HCT116 (cell line): ENCODE results near the gene HNRNPCL1. TPM values are rescaled to one million over a fixed set of nuclear protein-coding genes. Genes with fewer than 3 reads are reported as not detected.
"Not testable (repeated sequence)": the region's sequence is repeated elsewhere in the genome, so short reads cannot be mapped to it uniquely, and the experiment has no call there.

Experiments used
- ATAC-seq: fragments of 200-7000 bp; cut with Tn5 transposase; 2 replicates; pipeline ENCODE4 v1.9.1; 2020; ENCODE audit warnings: mild to moderate bottlenecking, moderate library complexity
- Bru-seq: library from RNA; stranded (reverse); fragments of 400-500 nt; gene quantifications from one replicate; lab custom pipeline; 2021; lab: Mats Ljungman, UMichigan
- BruChase-seq, 2 experiments: library from RNA; stranded (reverse); fragments of 400-500 nt; gene quantifications; one replicate each; lab custom pipeline; 2021; lab: Mats Ljungman, UMichigan
- BruUV-seq: library from RNA; stranded (reverse); fragments of 400-500 nt; replicated peaks from 2 replicates; lab custom pipeline; 2021; lab: Mats Ljungman, UMichigan
- CTCF ChIA-PET: fragments of 300-600 bp; sonication (Branson Sonifier 250); formaldehyde crosslinking; loops from one replicate; lab custom pipeline; 2021; ENCODE audit warnings: antibody characterized with exemption; lab: Charles Lee
- POLR2A ChIA-PET: fragments of 300-600, 350-600 bp; sonication (Branson Sonifier 250); formaldehyde crosslinking; loops from one replicate; lab custom pipeline; 2021; ENCODE audit warnings: antibody characterized with exemption; lab: Charles Lee
- RAD21 ChIA-PET, 2 experiments: fragments of 300-600 bp; sonication (Branson Sonifier 250); formaldehyde crosslinking; loops; one replicate each; lab custom pipeline; 2023; ENCODE audit warnings: low total read pairs in 2 of 2; ENCODE audit not compliant: uncharacterized antibody in 2 of 2, unreplicated experiment in 2 of 2, low non-redundant PET in 1 of 2; lab: Charles Lee
- DNase-seq: peaks from one replicate; pipeline ENCODE4 v3.0.0-alpha.2; 2010; ENCODE audit warnings: low read depth, low spot score
- H2AFZ ChIP-seq: fragments of 200-600 bp; shearing (Covaris generic), sonication (generic); 2 replicates; pipeline ENCODE4 v1.6.1; 2017; ENCODE audit warnings: low read depth, mixed run types, mixed read lengths, antibody characterized with exemption, low read length; ENCODE audit not compliant: poor library complexity, severe bottlenecking
- H3K27ac ChIP-seq: 2 replicates; pipeline ENCODE4 v1.5.1; 2012; ENCODE audit warnings: low read depth, low read length
- H3K27me3 ChIP-seq: fragments of 200-600 bp; sonication (generic); 2 replicates; pipeline ENCODE4 v1.6.1; 2016; ENCODE audit warnings: mixed run types, low read length, mixed read lengths; ENCODE audit not compliant: insufficient read depth
- H3K36me3 ChIP-seq, 2 experiments: fragments of 200-500 bp in 1 of 2; fragments of 200-600 bp in 1 of 2; sonication (Bioruptor generic) in 1 of 2; sonication (generic) in 1 of 2; 2 replicates each; pipeline versions ENCODE4 v1.5.1 to v1.6.1; 2014 to 2016; ENCODE audit warnings: low read length in 2 of 2, inconsistent platforms in 1 of 2, mixed read lengths in 1 of 2, mixed run types in 1 of 2; ENCODE audit not compliant: insufficient read depth in 2 of 2, control insufficient read depth in 1 of 2
- H3K4me1 ChIP-seq, 2 experiments: fragments of 200-600 bp in 1 of 2; sonication (generic) in 1 of 2; 2 replicates each; pipeline versions ENCODE4 v1.5.1 to v1.6.1; 2012 to 2017; ENCODE audit warnings: low read length in 2 of 2, inconsistent platforms in 1 of 2, mild to moderate bottlenecking in 1 of 2, mixed read lengths in 1 of 2, mixed run types in 1 of 2, moderate library complexity in 1 of 2; ENCODE audit not compliant: insufficient read depth in 2 of 2, control insufficient read depth in 1 of 2
- H3K4me2 ChIP-seq: fragments of 200-600 bp; sonication (generic); 2 replicates; pipeline ENCODE4 v1.6.1; 2017; ENCODE audit warnings: mixed run types, low read length, mixed read lengths
- H3K4me3 ChIP-seq, 2 experiments: fragments of 200-600 bp in 1 of 2; sonication (generic) in 1 of 2; replicated peaks in 1 of 2; 2 replicates each; pipeline ENCODE4 v1.5.1; 2011 to 2016; ENCODE audit warnings: low read length in 2 of 2, control low read depth in 1 of 2, low read depth in 1 of 2, mild to moderate bottlenecking in 1 of 2, mixed read lengths in 1 of 2, mixed run types in 1 of 2
- H3K79me2 ChIP-seq: fragments of 200-600 bp; sonication (generic); 2 replicates; pipeline ENCODE4 v1.6.1; 2017; ENCODE audit warnings: mild to moderate bottlenecking, mixed run types, low read length, moderate library complexity, mixed read lengths; ENCODE audit not compliant: insufficient read depth
- H3K9ac ChIP-seq: fragments of 200-600 bp; sonication (generic); 2 replicates; pipeline ENCODE4 v1.6.1; 2016; ENCODE audit warnings: low read length, mixed read lengths
- H3K9me2 ChIP-seq: fragments of 200-600 bp; sonication (generic), shearing (Covaris generic); 2 replicates; pipeline ENCODE4 v1.6.1; 2017; ENCODE audit warnings: mixed run types, mild to moderate bottlenecking, moderate library complexity; ENCODE audit not compliant: insufficient read depth
- H3K9me3 ChIP-seq, 2 experiments: fragments of 200-500 bp in 1 of 2; fragments of 200-600 bp in 1 of 2; sonication (Bioruptor generic) in 1 of 2; sonication (generic) in 1 of 2; 2 replicates each; pipeline ENCODE4 v1.6.1; 2014 to 2017; ENCODE audit warnings: low read length in 2 of 2, mixed read lengths in 2 of 2, inconsistent platforms in 1 of 2, low read depth in 1 of 2, mild to moderate bottlenecking in 1 of 2, mixed run types in 1 of 2, moderate library complexity in 1 of 2; ENCODE audit not compliant: control insufficient read depth in 1 of 2, insufficient read depth in 1 of 2
- H4K20me1 ChIP-seq: fragments of 200-600 bp; sonication (generic), shearing (Covaris generic); 2 replicates; pipeline ENCODE4 v1.6.1; 2017; ENCODE audit warnings: mixed run types, mild to moderate bottlenecking, moderate library complexity; ENCODE audit not compliant: insufficient read depth
- intact Hi-C: fragments of 100-400 bp; cut with micrococcal nuclease; formaldehyde crosslinking; loops from 2 replicates; pipeline ENCODE4 v1.10.0; 2022
- long read RNA-seq: library from polyadenylated mRNA; unstranded; transcript quantifications from one replicate; pipeline ENCODE4 v2.0.0, GENCODE V29; 2021; ENCODE audit not compliant: unreplicated experiment
- polyA plus RNA-seq: library from polyadenylated mRNA; unstranded; fragments of >200 nt; gene quantifications from 2 replicates; pipeline ENCODE4 v1.2.1, GENCODE V29; 2012; ENCODE audit warnings: missing spikeins
- total RNA-seq: library from RNA; stranded (reverse); gene quantifications from one replicate; pipeline ENCODE4 v1.2.1, GENCODE V29; 2021; ENCODE audit not compliant: unreplicated experiment

Gene HNRNPCL1
- not detected for total RNA-seq
- polyA plus RNA-seq = not detected in 2 replicates
- Bru-seq, nascent RNA = not detected
- BruChase-seq, experiment 1, labeled RNA remaining after a 6-hour chase = not detected
- BruChase-seq, experiment 2, labeled RNA remaining after a 2-hour chase = not detected
- long read RNA-seq = 0 reads

- H3K27ac ChIP-seq, H3K9me3 ChIP-seq, H3K4me3 ChIP-seq, H3K79me2 ChIP-seq, H3K9ac ChIP-seq, POLR2A ChIA-PET, H2AFZ ChIP-seq, H3K36me3 ChIP-seq, H3K27me3 ChIP-seq, intact Hi-C loops, H3K9me2 ChIP-seq, ATAC-seq, DNase-seq, H3K4me2 ChIP-seq, CTCF ChIA-PET, RAD21 ChIA-PET, BruUV-seq, H4K20me1 ChIP-seq: not testable (repeated sequence)
- H3K4me1 ChIP-seq = peaks cover 3 to 18% of the 10 kb centered on the region in 2 experiments; a peak in 3 of 4 replicates
Measured at GRCh38 chr1:12848620-12849019, at the start of gene HNRNPCL1. Gene HNRNPCL1 (minus strand): TSS chr1:12848720. CDS start chr1:12848289, 431 bp downstream.

GRCh38 chr1:12898170-12898569, 49.6 kb upstream of the HNRNPCL1 start, which contains the start of gene PRAMEF10:
Gene PRAMEF10 (minus strand): TSS chr1:12898270. CDS start chr1:12895847, 2,423 bp downstream.
- not testable (repeated sequence) for BruUV-seq

GRCh38 chr1:12886101-12886500, 37.6 kb upstream of the HNRNPCL1 start, which contains the start of gene PRAMEF4:
Gene PRAMEF4 (minus strand): TSS chr1:12886201. CDS start chr1:12883394, 2,807 bp downstream.
- H3K4me1 ChIP-seq, BruUV-seq, H3K4me2 ChIP-seq, H3K79me2 ChIP-seq, CTCF ChIA-PET, ATAC-seq, H3K4me3 ChIP-seq, H3K27me3 ChIP-seq, RAD21 ChIA-PET, H3K9me3 ChIP-seq, H3K9ac ChIP-seq, intact Hi-C loops, H3K9me2 ChIP-seq, H4K20me1 ChIP-seq, H2AFZ ChIP-seq, H3K27ac ChIP-seq, POLR2A ChIA-PET, DNase-seq, H3K36me3 ChIP-seq: not testable (repeated sequence)

More at GRCh38 chr1:12898170-12898569, 49.6 kb upstream of the HNRNPCL1 start, which contains the start of gene PRAMEF10:
- H3K36me3 ChIP-seq, H4K20me1 ChIP-seq, CTCF ChIA-PET, RAD21 ChIA-PET, H3K9me2 ChIP-seq, POLR2A ChIA-PET, H2AFZ ChIP-seq, H3K27me3 ChIP-seq, intact Hi-C loops, H3K79me2 ChIP-seq, DNase-seq, H3K9ac ChIP-seq, H3K9me3 ChIP-seq, H3K4me1 ChIP-seq, ATAC-seq, H3K27ac ChIP-seq, H3K4me2 ChIP-seq, H3K4me3 ChIP-seq: not testable (repeated sequence)

GRCh38 chr1:12878453-12878852, 29.9 kb upstream of the HNRNPCL1 start:
- CTCF ChIA-PET, H3K9me3 ChIP-seq, H3K27me3 ChIP-seq, H3K4me3 ChIP-seq, ATAC-seq, H2AFZ ChIP-seq, intact Hi-C loops, H3K9ac ChIP-seq, H3K9me2 ChIP-seq, RAD21 ChIA-PET, H3K27ac ChIP-seq, H3K4me2 ChIP-seq, H4K20me1 ChIP-seq, H3K79me2 ChIP-seq, H3K4me1 ChIP-seq, BruUV-seq, H3K36me3 ChIP-seq, DNase-seq, POLR2A ChIA-PET: not testable (repeated sequence)
